GM23338 (cell line): ENCODE measurements around the gene GLRX2.

Source experiments
- CREB1 ChIP-seq: fragments of 250-450 bp; sonication (Bioruptor Pico); IDR thresholded peaks from 2 replicates; pipeline ENCODE4 v1.5.0; 2020; ENCODE audit warnings: low read depth, mild to moderate bottlenecking, moderate library complexity
- EZH2phosphoT487 ChIP-seq: fragments of 200-600 bp; sonication (generic); IDR thresholded peaks from one replicate; pipeline ENCODE4 v1.8.1; 2018; ENCODE audit warnings: antibody characterized with exemption; ENCODE audit not compliant: unreplicated experiment
- NANOG ChIP-seq: IDR thresholded peaks from 2 replicates; pipeline ENCODE4 v1.6.1; 2016; ENCODE audit warnings: antibody characterized with exemption, borderline replicate concordance
- TF ChIP-seq, protein P1 (sequence below), 2 experiments: fragments of 200-600 bp in 1 of 2; sonication (generic) in 1 of 2; conservative IDR thresholded peaks; 2 replicates each; pipeline versions ENCODE4 v1.5.1 to v1.6.1; 2016 to 2017; ENCODE audit warnings: antibody characterized with exemption in 2 of 2, low read depth in 2 of 2, mild to moderate bottlenecking in 2 of 2, moderate library complexity in 1 of 2
- TF ChIP-seq, protein P2 (sequence below): IDR thresholded peaks from one replicate; pipeline ENCODE4 v1.6.1; 2018; ENCODE audit warnings: antibody characterized with exemption; ENCODE audit not compliant: unreplicated experiment

DNA sequence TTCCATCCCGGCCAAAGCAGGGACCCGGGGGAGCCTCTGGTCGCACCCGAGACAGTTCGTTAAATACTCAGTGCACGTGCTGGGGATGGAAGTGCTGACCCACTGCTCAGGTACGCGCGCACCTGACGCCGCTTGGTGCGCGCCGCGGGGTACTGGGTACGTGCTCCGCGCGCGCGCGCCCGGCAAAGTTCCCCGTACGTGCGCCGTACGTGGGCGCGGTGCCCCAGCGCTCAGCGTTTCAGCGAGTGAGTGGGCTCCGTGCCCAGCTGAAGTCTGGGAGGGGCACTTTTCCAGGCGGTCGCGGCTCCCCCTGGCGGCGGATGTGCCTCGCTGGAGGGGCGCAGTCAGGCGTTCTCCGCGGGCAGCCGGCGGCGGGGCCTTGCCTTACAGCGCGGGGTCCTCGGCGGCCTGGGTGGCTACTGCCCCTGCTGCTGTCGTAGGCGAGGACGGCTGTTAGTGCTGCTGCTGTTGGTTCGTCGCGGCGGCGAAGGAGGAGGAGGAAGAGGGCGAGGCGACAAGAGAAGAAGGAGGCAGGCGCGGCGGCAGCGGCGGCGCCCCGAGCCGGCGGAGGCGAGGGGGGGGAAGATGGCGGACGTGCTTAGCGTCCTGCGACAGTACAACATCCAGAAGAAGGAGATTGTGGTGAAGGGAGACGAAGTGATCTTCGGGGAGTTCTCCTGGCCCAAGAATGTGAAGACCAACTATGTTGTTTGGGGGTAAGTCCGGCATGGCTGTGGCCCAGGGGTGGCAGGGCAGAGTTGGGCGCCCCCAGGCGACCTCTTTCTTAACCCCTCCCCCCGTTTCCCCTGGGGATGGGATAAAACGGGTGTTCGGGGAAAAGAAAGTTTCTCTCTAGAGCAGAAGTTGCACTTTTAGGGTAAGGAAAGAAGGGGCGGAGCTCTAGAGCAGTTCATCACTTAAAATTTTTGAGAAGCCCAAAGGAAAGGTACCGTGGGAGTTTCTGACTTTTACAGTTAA, 16.7 kb upstream of the GLRX2 start, which contains the start of gene CDC73:
- no peak for TF ChIP-seq EZH2phosphoT487
- TF ChIP-seq, protein P1, sequence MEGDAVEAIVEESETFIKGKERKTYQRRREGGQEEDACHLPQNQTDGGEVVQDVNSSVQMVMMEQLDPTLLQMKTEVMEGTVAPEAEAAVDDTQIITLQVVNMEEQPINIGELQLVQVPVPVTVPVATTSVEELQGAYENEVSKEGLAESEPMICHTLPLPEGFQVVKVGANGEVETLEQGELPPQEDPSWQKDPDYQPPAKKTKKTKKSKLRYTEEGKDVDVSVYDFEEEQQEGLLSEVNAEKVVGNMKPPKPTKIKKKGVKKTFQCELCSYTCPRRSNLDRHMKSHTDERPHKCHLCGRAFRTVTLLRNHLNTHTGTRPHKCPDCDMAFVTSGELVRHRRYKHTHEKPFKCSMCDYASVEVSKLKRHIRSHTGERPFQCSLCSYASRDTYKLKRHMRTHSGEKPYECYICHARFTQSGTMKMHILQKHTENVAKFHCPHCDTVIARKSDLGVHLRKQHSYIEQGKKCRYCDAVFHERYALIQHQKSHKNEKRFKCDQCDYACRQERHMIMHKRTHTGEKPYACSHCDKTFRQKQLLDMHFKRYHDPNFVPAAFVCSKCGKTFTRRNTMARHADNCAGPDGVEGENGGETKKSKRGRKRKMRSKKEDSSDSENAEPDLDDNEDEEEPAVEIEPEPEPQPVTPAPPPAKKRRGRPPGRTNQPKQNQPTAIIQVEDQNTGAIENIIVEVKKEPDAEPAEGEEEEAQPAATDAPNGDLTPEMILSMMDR (conservative IDR thresholded peaks at IDR 0.05; ENCODE audit: low read depth in 2 of 2), result peak; percentile 59 to 90
- TF ChIP-seq CREB1 (CRISPR knock-in tag), result peak; percentile 37; the same call in 1 of the 2 replicates
- no peak for TF ChIP-seq NANOG
- TF ChIP-seq, protein P2, sequence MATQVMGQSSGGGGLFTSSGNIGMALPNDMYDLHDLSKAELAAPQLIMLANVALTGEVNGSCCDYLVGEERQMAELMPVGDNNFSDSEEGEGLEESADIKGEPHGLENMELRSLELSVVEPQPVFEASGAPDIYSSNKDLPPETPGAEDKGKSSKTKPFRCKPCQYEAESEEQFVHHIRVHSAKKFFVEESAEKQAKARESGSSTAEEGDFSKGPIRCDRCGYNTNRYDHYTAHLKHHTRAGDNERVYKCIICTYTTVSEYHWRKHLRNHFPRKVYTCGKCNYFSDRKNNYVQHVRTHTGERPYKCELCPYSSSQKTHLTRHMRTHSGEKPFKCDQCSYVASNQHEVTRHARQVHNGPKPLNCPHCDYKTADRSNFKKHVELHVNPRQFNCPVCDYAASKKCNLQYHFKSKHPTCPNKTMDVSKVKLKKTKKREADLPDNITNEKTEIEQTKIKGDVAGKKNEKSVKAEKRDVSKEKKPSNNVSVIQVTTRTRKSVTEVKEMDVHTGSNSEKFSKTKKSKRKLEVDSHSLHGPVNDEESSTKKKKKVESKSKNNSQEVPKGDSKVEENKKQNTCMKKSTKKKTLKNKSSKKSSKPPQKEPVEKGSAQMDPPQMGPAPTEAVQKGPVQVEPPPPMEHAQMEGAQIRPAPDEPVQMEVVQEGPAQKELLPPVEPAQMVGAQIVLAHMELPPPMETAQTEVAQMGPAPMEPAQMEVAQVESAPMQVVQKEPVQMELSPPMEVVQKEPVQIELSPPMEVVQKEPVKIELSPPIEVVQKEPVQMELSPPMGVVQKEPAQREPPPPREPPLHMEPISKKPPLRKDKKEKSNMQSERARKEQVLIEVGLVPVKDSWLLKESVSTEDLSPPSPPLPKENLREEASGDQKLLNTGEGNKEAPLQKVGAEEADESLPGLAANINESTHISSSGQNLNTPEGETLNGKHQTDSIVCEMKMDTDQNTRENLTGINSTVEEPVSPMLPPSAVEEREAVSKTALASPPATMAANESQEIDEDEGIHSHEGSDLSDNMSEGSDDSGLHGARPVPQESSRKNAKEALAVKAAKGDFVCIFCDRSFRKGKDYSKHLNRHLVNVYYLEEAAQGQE, result peak; percentile 5
